ENCODE results near the gene TLE4.

- TF ChIP-seq, protein P1, sequence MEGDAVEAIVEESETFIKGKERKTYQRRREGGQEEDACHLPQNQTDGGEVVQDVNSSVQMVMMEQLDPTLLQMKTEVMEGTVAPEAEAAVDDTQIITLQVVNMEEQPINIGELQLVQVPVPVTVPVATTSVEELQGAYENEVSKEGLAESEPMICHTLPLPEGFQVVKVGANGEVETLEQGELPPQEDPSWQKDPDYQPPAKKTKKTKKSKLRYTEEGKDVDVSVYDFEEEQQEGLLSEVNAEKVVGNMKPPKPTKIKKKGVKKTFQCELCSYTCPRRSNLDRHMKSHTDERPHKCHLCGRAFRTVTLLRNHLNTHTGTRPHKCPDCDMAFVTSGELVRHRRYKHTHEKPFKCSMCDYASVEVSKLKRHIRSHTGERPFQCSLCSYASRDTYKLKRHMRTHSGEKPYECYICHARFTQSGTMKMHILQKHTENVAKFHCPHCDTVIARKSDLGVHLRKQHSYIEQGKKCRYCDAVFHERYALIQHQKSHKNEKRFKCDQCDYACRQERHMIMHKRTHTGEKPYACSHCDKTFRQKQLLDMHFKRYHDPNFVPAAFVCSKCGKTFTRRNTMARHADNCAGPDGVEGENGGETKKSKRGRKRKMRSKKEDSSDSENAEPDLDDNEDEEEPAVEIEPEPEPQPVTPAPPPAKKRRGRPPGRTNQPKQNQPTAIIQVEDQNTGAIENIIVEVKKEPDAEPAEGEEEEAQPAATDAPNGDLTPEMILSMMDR (IDR thresholded peaks at IDR 0.05; ENCODE audit: insufficient read depth, low read length) = no peak
- TF ChIP-seq GABPA (IDR thresholded peaks at IDR 0.05; ENCODE audit: low read depth) (no peak), POLR2AphosphoS5 (IDR thresholded peaks at IDR 0.05; ENCODE audit: low read depth) (no peak), REST (IDR thresholded peaks at IDR 0.05; ENCODE audit: insufficient replicate concordance, low read depth) (no peak), SPI1 (IDR thresholded peaks at IDR 0.05; ENCODE audit: borderline replicate concordance, low read depth) (peak; percentile 95)
These were observed 129.9 kb downstream of the TLE4 start for GRCh38 chr9:79701651-79702050.

Measured in HL-60 (cell line).